Ovary (tissue), 9 donors: Measurements from ENCODE around the gene GOSR1. TPM values are rescaled to one million over a fixed set of nuclear protein-coding genes. Genes with fewer than 3 reads are reported as not detected.
A peak's percentile ranks its signal among the peaks of the same experiment; 100 is the strongest.
"Not testable (repeated sequence)": the region's sequence is repeated elsewhere in the genome, so short reads cannot be mapped to it uniquely, and the experiment has no call there.

Experiments
- DNase-seq, 5 donors: peaks; one replicate each; pipeline ENCODE4 v3.0.0-alpha.2; 2019 to 2020
- H3K27ac ChIP-seq, 2 donors: fragments of 200-600 bp; one replicate each; pipeline versions ENCODE4 v1.5.1 to v1.8.0; 2019 to 2022
- H3K27me3 ChIP-seq: fragments of 200-600 bp; one replicate; pipeline ENCODE4 v1.8.0; 2022
- H3K36me3 ChIP-seq: fragments of 200-600 bp; sonication (generic); one replicate; pipeline ENCODE4 v1.5.1; 2019
- H3K4me1 ChIP-seq: one replicate; pipeline ENCODE4 v1.8.1; 2013; ENCODE audit warnings: mild to moderate bottlenecking, moderate library complexity; ENCODE audit not compliant: insufficient read depth
- H3K4me3 ChIP-seq: fragments of 200-600 bp; sonication (generic); one replicate; pipeline ENCODE4 v1.5.1; 2017
- H3K9me3 ChIP-seq, 2 donors: fragments of 200-600 bp in 1 of 2; sonication (generic) in 1 of 2; one replicate each; pipeline versions ENCODE4 v1.5.1 to v1.8.1; 2013 to 2019; ENCODE audit warnings: mild to moderate bottlenecking in 1 of 2, moderate library complexity in 1 of 2
- EP300 ChIP-seq: sonication (generic); formaldehyde crosslinking; IDR thresholded peaks from one replicate; pipeline ENCODE4 v1.6.1; 2017; ENCODE audit warnings: antibody characterized with exemption
- POLR2A ChIP-seq: fragments of 450-650 bp; IDR thresholded peaks from one replicate; pipeline ENCODE4 v1.6.1; 2017; ENCODE audit warnings: antibody characterized with exemption, mild to moderate bottlenecking, moderate library complexity
- WGBS, 3 donors: extraction: QIAGEN DNeasy Blood & Tissue Kit in 1 of 3; methylation state at CpG; one replicate each; pipeline versions ENCODE4 v1.1.5 to v1.1.7; 2013 to 2017; 5-methylcytosine and 5-hydroxymethylcytosine counted together
- intact Hi-C, 4 donors: fragments of 100-400 bp; cut with DNase I; formaldehyde crosslinking; loops; one replicate each; pipeline versions ENCODE4 v1.11.0 to v1.15.1; 2022 to 2023
- polyA plus RNA-seq, 2 donors: library from polyadenylated mRNA; stranded (reverse); fragments of 200-250 nt in 1 of 2; fragments of 350-450 nt in 1 of 2; fragmentation: Illumina TruSeq in 1 of 2; extraction: RNeasy Lipid Tissue Mini Kit (QIAGEN cat#74804) in 1 of 2; gene quantifications; one replicate each; pipeline ENCODE4 v1.2.3, GENCODE V29; 2013 to 2014
- total RNA-seq, 7 donors: library from RNA; depleted of rRNA in 2 of 7; stranded (reverse); fragments of >200 nt in 2 of 7; fragmentation: NEBNext Ultra II Directional in 3 of 7; extraction: Animal tissue kit (Norgen Biotek cat#: 25700) in 3 of 7; gene quantifications; one replicate each; pipeline versions ENCODE4 v1.1.0 to v1.2.4, GENCODE V29; 2016 to 2023
- TF ChIP-seq, protein P1 (sequence below), 3 donors: fragments of 450-650 bp in 2 of 3; fragments of 200-600 bp in 1 of 3; IDR thresholded peaks; one replicate each; pipeline versions ENCODE4 v1.5.1 to v1.8.0; 2016 to 2022; ENCODE audit warnings: antibody characterized with exemption in 3 of 3, mild to moderate bottlenecking in 1 of 3
- donor health status: DM: no; HTN: no; CAD: no; lungs with moderate emphysema.
- donor health status: DM: no; HTN: no; CAD: no.
- donor health status: Bipolar disorder and iron deficiency.
- donor health status: DM: yes; HTN: yes; CAD: no.
- donor health status: DM: no; HTN: no; CAD: no.
- donor health status: DM: yes; HTN: yes; CAD: no.

GOSR1 gene
- total and polyA plus RNA-seq, 9 donors, result 19.1 to 66.9 (median 53.9) TPM

DNA sequence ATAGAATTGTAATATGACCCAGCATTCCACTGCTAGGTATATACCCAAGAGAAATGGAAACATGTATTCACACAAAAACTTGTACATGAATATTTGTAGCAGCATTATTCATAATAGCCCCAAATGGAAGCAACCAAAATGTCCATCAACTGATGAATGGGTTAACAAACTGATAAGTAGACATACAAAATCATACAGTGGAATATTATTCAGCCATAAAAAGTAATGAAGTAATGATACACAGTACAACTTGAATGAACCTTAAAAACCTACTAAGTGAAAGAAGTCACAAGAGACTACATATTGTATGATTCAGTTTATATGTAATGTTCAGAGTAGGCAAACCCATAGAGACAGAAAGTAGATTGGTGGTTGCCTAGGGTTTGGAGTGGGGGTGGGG, 40.5 kb upstream of the GOSR1 start:
- Histone ChIP-seq H3K27me3 (no peaks in the 10 kb centered on the region), H3K36me3 (no peaks in the 10 kb centered on the region), H3K27ac (no peak overlapping the region), H3K4me1 (no peaks in the 10 kb centered on the region), H3K4me3 (no peak overlapping the region), H3K9me3 (no peaks in the 10 kb centered on the region)
- TF ChIP-seq POLR2A, result no peak
- TF ChIP-seq EP300, result no peak
- TF ChIP-seq, protein P1, sequence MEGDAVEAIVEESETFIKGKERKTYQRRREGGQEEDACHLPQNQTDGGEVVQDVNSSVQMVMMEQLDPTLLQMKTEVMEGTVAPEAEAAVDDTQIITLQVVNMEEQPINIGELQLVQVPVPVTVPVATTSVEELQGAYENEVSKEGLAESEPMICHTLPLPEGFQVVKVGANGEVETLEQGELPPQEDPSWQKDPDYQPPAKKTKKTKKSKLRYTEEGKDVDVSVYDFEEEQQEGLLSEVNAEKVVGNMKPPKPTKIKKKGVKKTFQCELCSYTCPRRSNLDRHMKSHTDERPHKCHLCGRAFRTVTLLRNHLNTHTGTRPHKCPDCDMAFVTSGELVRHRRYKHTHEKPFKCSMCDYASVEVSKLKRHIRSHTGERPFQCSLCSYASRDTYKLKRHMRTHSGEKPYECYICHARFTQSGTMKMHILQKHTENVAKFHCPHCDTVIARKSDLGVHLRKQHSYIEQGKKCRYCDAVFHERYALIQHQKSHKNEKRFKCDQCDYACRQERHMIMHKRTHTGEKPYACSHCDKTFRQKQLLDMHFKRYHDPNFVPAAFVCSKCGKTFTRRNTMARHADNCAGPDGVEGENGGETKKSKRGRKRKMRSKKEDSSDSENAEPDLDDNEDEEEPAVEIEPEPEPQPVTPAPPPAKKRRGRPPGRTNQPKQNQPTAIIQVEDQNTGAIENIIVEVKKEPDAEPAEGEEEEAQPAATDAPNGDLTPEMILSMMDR (IDR thresholded peaks at IDR 0.05), result no peak
- DNase-seq, result no peak
- intact Hi-C loops, result no loop called here

DNA sequence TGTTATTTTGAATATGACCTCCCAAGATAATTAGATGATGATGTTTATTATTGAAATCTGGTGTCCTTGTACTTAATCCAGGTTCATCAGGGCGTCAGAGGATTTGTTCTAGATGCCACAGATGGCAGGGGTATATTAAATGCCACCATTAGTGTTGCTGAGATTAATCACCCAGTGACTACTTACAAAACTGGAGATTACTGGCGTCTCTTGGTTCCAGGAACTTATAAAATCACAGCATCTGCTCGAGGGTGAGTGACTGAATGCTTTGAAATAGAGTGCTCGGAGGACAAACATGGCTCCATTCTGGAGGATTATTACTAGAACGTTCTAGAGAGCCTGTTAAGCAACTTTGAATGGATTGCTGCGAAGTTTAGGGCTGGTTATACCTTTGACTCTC, 33.5 kb upstream of the GOSR1 start:
- Histone ChIP-seq H3K4me1 (no peaks in the 10 kb centered on the region), H3K36me3 (no peaks in the 10 kb centered on the region), H3K9me3 (no peaks in the 10 kb centered on the region), H3K27me3 (no peaks in the 10 kb centered on the region), H3K4me3 (no peak overlapping the region), H3K27ac (no peak overlapping the region)
- intact Hi-C loops, result no loop called here
- TF ChIP-seq, protein P1 (IDR thresholded peaks at IDR 0.05), result no peak
- TF ChIP-seq EP300 (no peak), POLR2A (no peak)
- no peak for DNase-seq
- 87 to 91% (median 90%) methylated on average over 6 of the region's 6 CpGs for WGBS, 3 donors

DNA sequence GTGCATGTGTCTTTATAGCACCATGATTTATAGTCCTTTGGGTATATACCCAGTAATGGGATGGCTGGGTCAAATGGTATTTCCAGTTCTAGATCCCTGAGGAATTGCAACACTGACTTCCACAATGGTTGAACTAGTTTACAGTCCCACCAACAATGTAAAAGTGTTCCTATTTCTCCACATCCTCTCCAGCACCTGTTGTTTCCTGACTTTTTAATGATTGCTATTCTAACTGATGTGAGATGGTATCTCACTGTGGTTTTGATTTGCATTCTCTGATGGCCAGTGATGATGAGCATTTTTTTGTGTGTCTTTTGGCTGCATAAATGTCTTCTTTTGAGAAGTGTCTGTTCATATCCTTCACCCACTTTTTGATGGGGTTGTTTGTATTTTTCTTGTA, 30.6 kb upstream of the GOSR1 start:
- H3K27me3 ChIP-seq, H3K4me3 ChIP-seq, H3K9me3 ChIP-seq, intact Hi-C loops, H3K4me1 ChIP-seq, H3K27ac ChIP-seq, H3K36me3 ChIP-seq, DNase-seq: not testable (repeated sequence)

DNA sequence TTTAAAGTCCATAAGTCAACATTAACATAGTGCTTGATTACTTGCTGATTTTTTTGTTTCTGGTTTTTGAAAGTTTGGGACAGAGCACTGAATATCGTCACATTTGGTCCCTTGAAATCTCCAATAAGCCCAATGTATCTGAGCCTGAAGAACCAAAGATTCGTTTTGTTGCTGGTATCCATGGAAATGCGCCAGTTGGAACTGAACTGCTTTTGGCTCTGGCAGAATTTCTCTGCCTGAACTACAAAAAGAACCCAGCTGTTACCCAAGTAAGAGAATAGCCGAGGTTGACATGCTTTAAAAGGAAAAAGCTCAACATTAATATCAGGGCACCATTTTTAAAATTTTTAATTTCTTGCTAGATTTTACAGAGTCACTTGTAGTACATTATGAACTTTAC, 27.7 kb upstream of the GOSR1 start:
- TF ChIP-seq EP300 (no peak), POLR2A (no peak)
- TF ChIP-seq, protein P1 (IDR thresholded peaks at IDR 0.05), result no peak
- Histone ChIP-seq H3K4me3 (no peak overlapping the region), H3K36me3 (no peaks in the 10 kb centered on the region), H3K27me3 (no peaks in the 10 kb centered on the region), H3K27ac (no peak overlapping the region), H3K4me1 (no peaks in the 10 kb centered on the region), H3K9me3 (no peaks in the 10 kb centered on the region)
- peak; percentile 52 to 59 (median 55) for DNase-seq
- intact Hi-C loops, result no loop called here
- 6 to 21% (median 20%) methylated on average over 4 of the region's 4 CpGs for WGBS, 3 donors

DNA sequence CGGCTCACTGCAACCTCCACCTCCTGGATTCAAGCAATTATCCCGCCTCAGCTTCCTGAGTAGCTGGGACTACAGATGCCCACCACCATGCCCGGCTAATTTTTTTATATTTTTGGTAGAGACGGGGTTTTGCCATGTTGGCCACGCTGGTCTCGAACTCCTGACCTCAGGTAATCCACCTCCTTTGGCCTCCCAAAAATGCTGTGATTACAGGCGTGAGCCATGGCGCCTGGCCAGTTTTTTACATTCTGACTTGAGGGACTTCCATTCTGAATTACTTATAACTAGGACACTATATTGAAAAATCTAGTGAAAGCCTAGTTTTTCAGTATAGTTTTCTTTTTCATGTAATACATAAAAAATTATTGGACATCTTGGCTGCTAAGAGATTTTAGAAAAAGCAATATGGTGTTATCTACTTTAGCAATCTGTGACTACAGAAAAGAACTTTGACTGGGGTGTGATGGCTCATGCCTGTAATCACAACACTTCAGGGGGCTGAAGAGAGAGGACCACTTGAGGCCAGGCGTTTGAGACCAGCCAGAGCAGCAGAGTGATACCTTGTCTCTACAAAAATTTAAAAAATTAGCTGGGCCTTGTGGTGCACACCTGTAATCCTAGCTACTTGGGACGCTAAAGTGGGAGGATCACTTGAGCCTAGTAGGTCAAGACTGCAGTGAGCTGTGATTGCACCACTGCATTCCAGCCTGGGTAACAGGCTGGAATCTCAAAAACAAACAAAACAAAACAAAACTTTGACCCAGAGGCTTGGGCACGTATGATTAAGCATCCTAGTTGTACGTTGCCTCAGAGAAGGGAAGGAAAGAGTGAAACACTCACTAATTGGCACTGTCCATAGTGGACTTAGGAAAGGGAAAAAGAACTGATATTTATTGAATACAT, 26.8 kb upstream of the GOSR1 start:
- Histone ChIP-seq H3K36me3 (no peaks in the 10 kb centered on the region), H3K27ac (no peak overlapping the region), H3K9me3 (no peaks in the 10 kb centered on the region), H3K4me1 (no peaks in the 10 kb centered on the region), H3K4me3 (no peak overlapping the region), H3K27me3 (no peaks in the 10 kb centered on the region)
- TF ChIP-seq EP300, result no peak
- no peak for TF ChIP-seq POLR2A
- TF ChIP-seq, protein P1 (IDR thresholded peaks at IDR 0.05), result no peak
- WGBS, 3 donors, result 89 to 94% (median 90%) methylated on average over 12 of the region's 12 CpGs
- no peak for DNase-seq
- intact Hi-C loops, result no loop called here
